Measurements from ENCODE around the gene NCOR1.
"Not testable (repeated sequence)": the region's sequence is repeated elsewhere in the genome, so short reads cannot be mapped to it uniquely, and the experiment has no call there.

Gene NCOR1

DNA sequence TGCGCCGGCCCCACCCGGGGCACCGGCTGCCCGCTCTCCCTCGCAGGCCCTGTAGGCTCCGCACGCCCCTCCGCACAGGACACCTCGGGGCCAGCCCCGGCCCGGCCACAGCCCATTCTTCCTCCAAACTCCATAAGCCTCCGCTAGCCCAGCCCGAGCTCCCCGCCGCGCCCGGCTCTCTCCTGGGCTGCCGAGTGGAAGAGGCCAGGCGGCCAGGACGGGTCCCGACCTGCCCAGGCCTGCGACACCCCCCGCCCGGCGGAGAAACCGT lies 397 bp downstream of the NCOR1 start:
- WGBS, 2 experiments (ENCODE audit: insufficient coverage in 2 of 2), result 0% methylated on average over 21 to 25 of the region's 27 CpGs
- Histone ChIP-seq H3K9me3 (ENCODE audit: control insufficient read depth, low read length) (no peaks in the 10 kb centered on the region), H3K27ac (ENCODE audit: low read depth, low read length, severe bottlenecking) (peak overlapping the region; percentile 96), H3K36me3 (ENCODE audit: control insufficient read depth, insufficient read depth, low read length) (peaks cover 14% of the 10 kb centered on the region), H3K4me3 (ENCODE audit: extremely low read depth, insufficient read depth, low read length, poor library complexity, severe bottlenecking) (peak overlapping the region; percentile 98), H3K4me1 (ENCODE audit: control insufficient read depth, insufficient read depth, low read length, poor library complexity, severe bottlenecking) (peaks cover 3% of the 10 kb centered on the region)

DNA sequence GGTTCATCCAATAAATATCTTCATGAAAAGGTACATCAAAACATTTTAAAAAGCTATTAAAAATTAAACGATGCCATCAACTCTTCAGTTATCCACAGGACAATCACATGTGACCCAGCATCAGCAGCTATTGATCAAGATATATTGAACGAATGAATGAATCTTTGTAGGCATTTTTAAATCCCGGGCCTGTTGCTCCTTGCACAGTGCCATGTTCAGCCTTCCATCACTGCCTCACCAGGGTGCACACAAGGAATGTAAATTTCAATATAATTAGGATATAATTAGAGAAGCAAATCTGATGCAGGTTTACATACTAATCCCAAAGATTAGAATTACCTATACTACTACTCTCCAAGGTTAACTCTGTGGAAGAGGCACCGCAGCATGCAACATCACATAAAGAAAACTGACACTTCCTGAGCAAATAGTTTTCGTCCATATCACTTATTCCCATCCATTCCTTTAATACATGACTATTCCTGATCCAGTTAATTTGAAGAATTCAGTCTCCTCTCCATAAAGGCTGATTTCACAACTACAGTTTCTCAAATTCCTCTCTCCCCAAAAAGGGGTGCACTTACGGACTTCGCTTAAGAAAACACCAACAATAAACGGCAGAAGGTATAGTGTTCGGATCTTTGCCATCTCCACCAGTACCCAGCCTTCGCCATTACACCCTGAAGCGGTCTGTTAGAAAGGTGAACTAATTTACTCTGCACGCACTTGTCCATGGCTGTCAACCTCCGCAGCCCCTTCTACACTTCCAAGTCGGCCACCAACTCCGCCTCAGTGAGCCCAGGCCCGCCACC lies 938 bp downstream of the NCOR1 start:
- no peaks in the 10 kb centered on the region for H3K9me3 ChIP-seq (ENCODE audit: control insufficient read depth, low read length)
- H3K27ac ChIP-seq (ENCODE audit: low read depth, low read length, severe bottlenecking), result peak overlapping the region; percentile 96
- peaks cover 3% of the 10 kb centered on the region for H3K4me1 ChIP-seq (ENCODE audit: control insufficient read depth, insufficient read depth, low read length, poor library complexity, severe bottlenecking)
- 4 to 5% methylated on average over 11 to 12 of the region's 16 CpGs for WGBS, 2 experiments (ENCODE audit: insufficient coverage in 2 of 2)
- H3K36me3 ChIP-seq (ENCODE audit: control insufficient read depth, insufficient read depth, low read length), result peaks cover 8% of the 10 kb centered on the region
- H3K4me3 ChIP-seq (ENCODE audit: extremely low read depth, insufficient read depth, low read length, poor library complexity, severe bottlenecking), result peak overlapping the region; percentile 98

DNA sequence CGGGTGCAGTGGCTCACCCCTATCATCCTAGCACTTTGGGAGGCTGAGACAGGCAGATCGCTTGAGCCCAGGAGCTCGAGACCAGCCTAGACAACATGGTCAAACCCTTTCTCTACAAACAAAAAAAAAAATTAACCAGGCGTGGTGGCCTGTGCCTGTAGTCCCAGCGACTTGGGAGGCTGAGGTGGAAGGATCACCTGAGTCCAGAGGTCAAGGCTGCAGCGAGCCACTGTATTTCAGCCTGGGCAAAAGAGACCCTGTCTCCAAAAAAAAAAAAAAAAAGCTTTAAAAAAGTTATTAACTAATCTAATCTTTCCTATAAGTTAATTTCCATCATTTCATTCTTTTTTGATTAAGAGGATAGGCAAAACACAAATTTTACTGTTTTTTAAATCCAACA lies 2.5 kb downstream of the NCOR1 start:
- H3K4me1 ChIP-seq (ENCODE audit: control insufficient read depth, insufficient read depth, low read length, poor library complexity, severe bottlenecking), result peaks cover 3% of the 10 kb centered on the region
- WGBS, 2 experiments (ENCODE audit: insufficient coverage in 2 of 2), result 80 to 98% methylated on average over 1 to 4 of the region's 6 CpGs
- H3K9me3 ChIP-seq (ENCODE audit: control insufficient read depth, low read length), result no peaks in the 10 kb centered on the region
- H3K36me3 ChIP-seq (ENCODE audit: control insufficient read depth, insufficient read depth, low read length), result no peaks in the 10 kb centered on the region
- no peak overlapping the region for H3K27ac ChIP-seq (ENCODE audit: low read depth, low read length, severe bottlenecking)
- H3K4me3 ChIP-seq (ENCODE audit: extremely low read depth, insufficient read depth, low read length, poor library complexity, severe bottlenecking), result no peak overlapping the region

DNA sequence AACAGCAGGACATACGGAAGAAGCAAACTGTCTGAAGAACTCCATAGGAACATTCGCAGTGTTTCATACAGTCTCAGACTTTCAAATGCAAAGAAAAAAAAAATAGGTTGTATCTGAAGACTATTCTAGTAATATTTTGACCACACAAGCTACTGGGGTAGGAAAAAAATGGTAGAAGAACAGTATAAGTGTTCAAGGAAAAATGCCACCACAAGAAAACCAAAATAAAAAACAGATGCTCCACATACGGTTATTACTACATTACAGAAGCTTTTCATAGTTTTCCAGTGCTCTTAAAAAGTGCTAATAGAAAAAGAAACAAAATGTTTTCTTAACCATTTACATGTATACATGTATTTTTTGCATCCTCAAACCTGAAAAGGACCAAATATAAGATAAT lies 3.7 kb downstream of the NCOR1 start:
- 100% methylated on average over 1 of the region's 3 CpGs; no CpG with 5 or more reads in 1 of the 2 experiments for WGBS, 2 experiments (ENCODE audit: insufficient coverage in 2 of 2)
- Histone ChIP-seq H3K9me3 (ENCODE audit: control insufficient read depth, low read length) (no peaks in the 10 kb centered on the region), H3K27ac (ENCODE audit: low read depth, low read length, severe bottlenecking) (no peak overlapping the region), H3K36me3 (ENCODE audit: control insufficient read depth, insufficient read depth, low read length) (no peaks in the 10 kb centered on the region), H3K4me1 (ENCODE audit: control insufficient read depth, insufficient read depth, low read length, poor library complexity, severe bottlenecking) (peaks cover 3% of the 10 kb centered on the region), H3K4me3 (ENCODE audit: extremely low read depth, insufficient read depth, low read length, poor library complexity, severe bottlenecking) (no peak overlapping the region)

DNA sequence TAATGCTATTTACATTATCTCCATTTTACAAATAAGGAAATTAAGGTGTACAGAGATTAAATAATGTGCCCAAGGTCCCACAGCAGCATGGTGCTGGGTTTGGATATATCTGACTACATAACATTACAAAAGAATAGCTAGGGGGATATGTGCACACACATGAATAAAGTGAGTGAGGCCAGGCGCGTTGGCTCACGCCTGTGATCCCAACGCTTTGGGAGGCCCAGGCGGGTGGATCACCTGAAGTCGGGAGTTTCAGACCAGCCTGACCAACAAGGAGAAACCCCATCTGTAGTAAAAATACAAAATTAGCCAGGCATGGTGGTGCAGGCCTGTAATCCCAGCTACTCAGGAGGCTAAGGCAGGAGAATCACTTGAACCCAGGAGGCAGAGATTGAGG lies 10.6 kb downstream of the NCOR1 start:
- H3K9me3 ChIP-seq (ENCODE audit: control insufficient read depth, low read length); H3K36me3 ChIP-seq (ENCODE audit: control insufficient read depth, insufficient read depth, low read length); H3K27ac ChIP-seq (ENCODE audit: low read depth, low read length, severe bottlenecking); H3K4me1 ChIP-seq (ENCODE audit: control insufficient read depth, insufficient read depth, low read length, poor library complexity, severe bottlenecking); H3K4me3 ChIP-seq (ENCODE audit: extremely low read depth, insufficient read depth, low read length, poor library complexity, severe bottlenecking): not testable (repeated sequence)
- 95 to 97% methylated on average over 5 to 6 of the region's 6 CpGs for WGBS, 2 experiments (ENCODE audit: insufficient coverage in 2 of 2)

DNA sequence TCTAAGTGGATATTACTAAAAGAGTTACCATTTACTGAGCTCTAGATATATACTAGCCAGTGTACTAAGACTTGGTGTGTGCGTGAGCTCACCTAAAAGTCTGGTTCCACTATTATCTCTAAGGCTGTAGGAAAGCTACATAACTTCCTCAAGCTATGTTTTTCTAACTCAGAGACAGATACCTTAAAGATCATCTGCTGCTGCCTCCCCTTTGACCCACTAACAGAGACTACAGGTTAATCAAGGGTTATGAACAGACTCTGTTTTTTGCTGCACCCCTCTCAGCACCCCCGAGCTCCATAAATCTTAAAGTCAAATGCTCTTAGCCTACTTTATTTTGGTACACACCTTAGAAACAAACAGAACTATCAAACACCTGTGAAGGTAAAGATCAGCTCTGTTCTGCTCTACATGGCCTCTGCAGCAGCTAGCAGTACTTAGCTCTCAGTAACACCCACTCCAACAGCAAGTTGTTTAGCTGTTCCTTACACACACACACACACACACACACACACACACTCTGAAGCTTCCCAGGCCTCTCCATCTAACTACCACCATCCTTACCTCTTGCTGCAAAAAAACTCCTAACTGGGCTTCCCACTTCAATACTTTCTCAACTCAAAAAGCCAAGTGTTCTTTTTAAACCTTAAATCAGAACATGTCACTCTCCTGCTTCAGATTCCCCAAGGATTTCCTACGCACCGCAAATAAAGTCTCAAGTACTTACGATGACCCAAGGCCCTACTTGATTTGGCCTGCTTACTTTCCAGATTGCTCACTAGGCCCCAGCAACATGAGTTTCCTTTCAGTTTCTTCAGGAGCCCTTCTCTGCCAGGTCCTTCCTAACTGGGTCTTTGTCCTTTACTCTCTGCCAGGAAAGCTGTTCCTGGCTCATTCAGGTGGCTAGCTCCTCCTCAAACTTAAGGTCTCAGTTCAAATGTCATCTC lies 12.5 kb downstream of the NCOR1 start:
- WGBS, 2 experiments (ENCODE audit: insufficient coverage in 2 of 2), result 94 to 98% methylated on average over 4 to 5 of the region's 5 CpGs
- not testable (repeated sequence) for H3K4me3 ChIP-seq (ENCODE audit: extremely low read depth, insufficient read depth, low read length, poor library complexity, severe bottlenecking); H3K4me1 ChIP-seq (ENCODE audit: control insufficient read depth, insufficient read depth, low read length, poor library complexity, severe bottlenecking); H3K36me3 ChIP-seq (ENCODE audit: control insufficient read depth, insufficient read depth, low read length); H3K9me3 ChIP-seq (ENCODE audit: control insufficient read depth, low read length); H3K27ac ChIP-seq (ENCODE audit: low read depth, low read length, severe bottlenecking)

DNA sequence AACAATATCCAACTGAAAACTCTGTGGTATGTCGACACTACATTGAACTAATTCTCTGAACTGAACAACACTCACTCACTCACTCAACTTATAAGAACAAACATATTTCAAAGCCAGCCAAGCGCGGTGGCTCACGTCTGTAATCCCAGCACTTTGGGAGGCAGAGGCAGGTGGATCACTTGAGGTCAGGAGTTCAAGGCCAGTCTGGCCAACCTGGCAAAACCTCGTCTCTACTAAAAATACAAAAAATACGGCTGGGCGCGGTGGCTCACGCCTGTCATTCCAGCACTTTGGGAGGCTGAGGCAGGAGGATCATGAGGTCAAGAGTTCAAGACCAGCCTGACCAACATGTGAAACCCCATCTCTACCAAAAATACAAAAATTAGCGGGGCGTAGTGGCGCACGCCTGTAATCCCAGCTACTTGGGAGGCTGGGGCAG lies 13.6 kb downstream of the NCOR1 start:
- H3K4me1 ChIP-seq (ENCODE audit: control insufficient read depth, insufficient read depth, low read length, poor library complexity, severe bottlenecking); H3K9me3 ChIP-seq (ENCODE audit: control insufficient read depth, low read length); H3K4me3 ChIP-seq (ENCODE audit: extremely low read depth, insufficient read depth, low read length, poor library complexity, severe bottlenecking); H3K27ac ChIP-seq (ENCODE audit: low read depth, low read length, severe bottlenecking): not testable (repeated sequence)
- peaks cover 13% of the 10 kb centered on the region for H3K36me3 ChIP-seq (ENCODE audit: control insufficient read depth, insufficient read depth, low read length)
- 81 to 95% methylated on average over 8 to 13 of the region's 13 CpGs for WGBS, 2 experiments (ENCODE audit: insufficient coverage in 2 of 2)

DNA sequence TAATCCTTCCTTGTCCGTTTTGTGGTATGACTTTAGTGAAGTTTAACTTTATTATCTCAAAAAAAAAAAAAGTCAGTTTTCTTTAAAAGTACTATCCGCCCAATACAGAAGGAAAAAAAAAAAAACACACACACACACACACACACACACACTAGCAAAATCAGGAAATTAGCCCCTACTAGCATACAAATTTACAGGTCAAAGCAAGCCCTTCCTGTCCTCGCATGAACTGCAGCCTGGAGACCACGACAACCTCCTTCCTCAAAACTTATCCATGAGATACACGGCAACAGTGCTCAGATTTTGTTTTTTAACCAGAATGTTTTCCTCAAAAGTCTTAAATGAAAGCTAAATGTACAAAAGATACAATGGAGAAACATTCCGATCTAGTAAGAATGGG lies 16.2 kb downstream of the NCOR1 start:
- H3K4me1 ChIP-seq (ENCODE audit: control insufficient read depth, insufficient read depth, low read length, poor library complexity, severe bottlenecking), result peaks cover 7% of the 10 kb centered on the region
- H3K36me3 ChIP-seq (ENCODE audit: control insufficient read depth, insufficient read depth, low read length), result peaks cover 23% of the 10 kb centered on the region
- H3K9me3 ChIP-seq (ENCODE audit: control insufficient read depth, low read length), result no peaks in the 10 kb centered on the region
- H3K4me3 ChIP-seq (ENCODE audit: extremely low read depth, insufficient read depth, low read length, poor library complexity, severe bottlenecking), result no peak overlapping the region
- no peak overlapping the region for H3K27ac ChIP-seq (ENCODE audit: low read depth, low read length, severe bottlenecking)
- 66 to 70% methylated on average over 3 of the region's 6 CpGs for WGBS, 2 experiments (ENCODE audit: insufficient coverage in 2 of 2)

DNA sequence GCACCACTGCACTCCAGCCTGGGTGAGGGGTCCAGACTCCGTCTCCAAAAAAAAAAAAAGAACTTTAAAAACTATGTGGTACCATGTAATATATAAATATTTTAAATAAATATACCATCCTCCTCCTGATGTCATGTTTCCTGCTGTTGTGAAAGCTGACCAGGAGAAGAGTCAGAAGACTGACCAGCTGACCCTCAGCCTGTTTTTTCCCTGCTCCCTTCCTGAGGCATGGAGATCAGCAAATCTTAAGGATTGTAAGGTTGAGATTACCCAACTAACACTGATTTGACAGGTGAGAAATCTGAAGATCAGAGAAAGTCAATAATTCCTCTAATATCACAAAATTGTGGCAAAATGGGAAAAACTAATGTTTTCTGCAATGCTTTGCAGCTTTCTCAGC lies 18.1 kb downstream of the NCOR1 start:
- no CpG with 5 or more reads among the region's 1 CpG for WGBS, 2 experiments (ENCODE audit: insufficient coverage in 2 of 2)
- Histone ChIP-seq H3K36me3 (ENCODE audit: control insufficient read depth, insufficient read depth, low read length) (peaks cover 34% of the 10 kb centered on the region), H3K27ac (ENCODE audit: low read depth, low read length, severe bottlenecking) (no peak overlapping the region), H3K4me3 (ENCODE audit: extremely low read depth, insufficient read depth, low read length, poor library complexity, severe bottlenecking) (no peak overlapping the region), H3K9me3 (ENCODE audit: control insufficient read depth, low read length) (no peaks in the 10 kb centered on the region), H3K4me1 (ENCODE audit: control insufficient read depth, insufficient read depth, low read length, poor library complexity, severe bottlenecking) (peaks cover 7% of the 10 kb centered on the region)

DNA sequence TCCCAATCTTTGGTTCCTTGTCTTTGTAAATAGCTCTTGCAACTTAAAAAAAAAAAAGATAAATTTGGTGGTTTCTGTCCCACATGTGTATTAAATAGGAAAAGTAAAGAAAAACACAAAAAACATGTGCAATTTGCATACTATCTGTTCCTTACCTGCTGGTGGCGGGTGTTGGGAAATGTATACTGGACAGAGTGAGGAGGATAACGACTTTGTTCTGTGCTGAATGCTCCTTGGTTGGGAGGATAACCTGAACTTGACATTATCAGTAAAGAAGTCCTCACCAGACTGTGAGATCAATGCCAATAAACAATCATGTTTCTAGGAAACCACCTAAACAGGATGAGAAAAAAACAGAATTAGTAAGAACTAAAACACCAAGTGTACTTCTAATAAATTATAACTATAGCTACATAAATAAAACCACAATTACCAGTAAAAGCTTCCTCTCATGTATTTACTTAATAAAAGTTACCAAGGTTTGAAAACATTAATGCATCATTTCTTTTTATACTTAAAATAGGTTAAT lies 21.0 kb downstream of the NCOR1 start:
- Histone ChIP-seq H3K36me3 (ENCODE audit: control insufficient read depth, insufficient read depth, low read length) (peaks cover 50% of the 10 kb centered on the region), H3K4me1 (ENCODE audit: control insufficient read depth, insufficient read depth, low read length, poor library complexity, severe bottlenecking) (peaks cover 13% of the 10 kb centered on the region)
- not testable (repeated sequence) for H3K27ac ChIP-seq (ENCODE audit: low read depth, low read length, severe bottlenecking); H3K9me3 ChIP-seq (ENCODE audit: control insufficient read depth, low read length); H3K4me3 ChIP-seq (ENCODE audit: extremely low read depth, insufficient read depth, low read length, poor library complexity, severe bottlenecking)
- no CpG with 5 or more reads among the region's 2 CpGs for WGBS, 2 experiments (ENCODE audit: insufficient coverage in 2 of 2)

All from mesodermal cell (in vitro differentiated cells).